K562 (cell line): Measurements from ENCODE around the gene CTDSP1. TPM values are rescaled to one million over a fixed set of nuclear protein-coding genes. Genes with fewer than 3 reads are reported as not detected.

Experiments used
- ATAC-seq: fragments of 200-7000 bp; cut with Tn5 transposase; 3 replicates; pipeline ENCODE4 v1.9.1; 2020; ENCODE audit warnings: moderate library complexity
- BruUV-seq: library from RNA; stranded (reverse); fragments of 400-500 nt; replicated peaks from 2 replicates; lab custom pipeline; 2021; lab: Mats Ljungman, UMichigan
- CTCF ChIA-PET: fragments of 300-600 bp; formaldehyde crosslinking; extraction: SDS; loops from one replicate; lab custom pipeline; 2021; ENCODE audit warnings: low intra/inter-chr PET ratio; lab: Yijun Ruan, JAX
- POLR2A ChIA-PET: fragments of 300-600, 350-650 bp; sonication (Branson Sonifier 250); formaldehyde crosslinking; extraction: SDS; loops from one replicate; lab custom pipeline; 2021; ENCODE audit warnings: antibody characterized with exemption, inconsistent platforms; lab: Yijun Ruan, JAX
- DNase-seq, 4 experiments: peaks; one replicate each; pipeline versions ENCODE4 v3.0.0 to v3.0.0-alpha.2; 2011 to 2018; ENCODE audit warnings: low spot score in 3 of 4, mixed read lengths in 3 of 4; ENCODE audit errors: extremely low read depth in 1 of 4
- FAIRE-seq: peaks from 2 replicates; lab custom pipeline; 2011; peaks lifted over from hg19 to GRCh38; lab: Jason Lieb, UNC
- H2AFZ ChIP-seq: 2 replicates; pipeline ENCODE4 v1.6.0; 2011; ENCODE audit warnings: low read depth, low read length, control low read depth, inconsistent platforms
- H3K27ac ChIP-seq: fragments of 200-600 bp; 3 replicates; pipeline ENCODE4 v1.8.0; 2011; ENCODE audit warnings: low read depth, mild to moderate bottlenecking, control low read depth, inconsistent platforms, low read length, moderate library complexity, mixed read lengths; ENCODE audit errors: extremely low read depth
- H3K27me3 ChIP-seq, 2 experiments: fragments of 300-600 bp in 1 of 2; 2 replicates in 1 of 2; 3 replicates in 1 of 2; pipeline versions ENCODE4 v1.6.0 to v1.8.0; 2011; ENCODE audit warnings: inconsistent platforms in 2 of 2, low read length in 2 of 2, mild to moderate bottlenecking in 1 of 2, mixed read lengths in 1 of 2, moderate library complexity in 1 of 2; ENCODE audit not compliant: control insufficient read depth in 2 of 2, insufficient read depth in 2 of 2
- H3K36me3 ChIP-seq: fragments of 300-600 bp; 3 replicates; pipeline ENCODE4 v1.8.0; 2011; ENCODE audit warnings: mild to moderate bottlenecking, low read length, inconsistent platforms; ENCODE audit not compliant: control insufficient read depth, insufficient read depth
- H3K4me1 ChIP-seq, 2 experiments: fragments of 200-600 bp in 1 of 2; replicated peaks in 1 of 2; 2 replicates in 1 of 2; 3 replicates in 1 of 2; pipeline versions ENCODE4 v1.5.1 to v1.8.0; 2011; ENCODE audit warnings: inconsistent platforms in 2 of 2, low read length in 2 of 2, mild to moderate bottlenecking in 1 of 2, mixed read lengths in 1 of 2, moderate library complexity in 1 of 2; ENCODE audit not compliant: control insufficient read depth in 2 of 2, insufficient read depth in 2 of 2
- H3K4me2 ChIP-seq: 2 replicates; pipeline ENCODE4 v1.6.1; 2011; ENCODE audit warnings: low read length, control low read depth, inconsistent platforms, mixed read lengths; ENCODE audit not compliant: insufficient read depth
- H3K4me3 ChIP-seq: fragments of 200-600 bp; sonication (generic), shearing (Covaris generic); 2 replicates; pipeline ENCODE4 v1.5.1; 2016; ENCODE audit warnings: control low read depth, inconsistent platforms
- H3K79me2 ChIP-seq: fragments of 200-600 bp; 3 replicates; pipeline ENCODE4 v1.8.0; 2011; ENCODE audit warnings: low read length, inconsistent platforms; ENCODE audit not compliant: control insufficient read depth, insufficient read depth
- H3K9ac ChIP-seq, 2 experiments: 2 replicates each; pipeline versions ENCODE4 v1.6.0 to v1.6.1; 2011; ENCODE audit warnings: low read depth in 2 of 2, low read length in 2 of 2, control low read depth in 1 of 2, inconsistent platforms in 1 of 2, mild to moderate bottlenecking in 1 of 2, mixed read lengths in 1 of 2; ENCODE audit not compliant: insufficient read depth in 1 of 2
- H3K9me1 ChIP-seq: one replicate; pipeline ENCODE4 v1.6.0; 2011; ENCODE audit warnings: inconsistent platforms, mild to moderate bottlenecking, low read length, moderate library complexity; ENCODE audit not compliant: control insufficient read depth, insufficient read depth
- H3K9me3 ChIP-seq: replicated peaks from 2 replicates; pipeline ENCODE4 v1.5.1; 2011; ENCODE audit warnings: low read depth, low read length, inconsistent platforms; ENCODE audit not compliant: control insufficient read depth, insufficient read depth
- H4K20me1 ChIP-seq: replicated peaks from 2 replicates; pipeline ENCODE4 v1.6.1; 2011; ENCODE audit warnings: low read length, inconsistent platforms, mixed read lengths; ENCODE audit not compliant: control insufficient read depth, insufficient read depth
- ATF7 ChIP-seq: fragments of 450-650 bp; IDR thresholded peaks from 2 replicates; pipeline ENCODE4 v1.7.1; 2014; ENCODE audit warnings: mild to moderate bottlenecking, moderate library complexity
- BRD4 ChIP-seq: fragments of 200-600 bp; sonication (generic); IDR thresholded peaks from 2 replicates; pipeline ENCODE4 v1.6.1; 2017; ENCODE audit warnings: inconsistent platforms
- CC2D1A ChIP-seq: fragments of 450-650 bp; IDR thresholded peaks from 2 replicates; pipeline ENCODE4 v1.6.1; 2017; ENCODE audit warnings: mild to moderate bottlenecking
- EP300 ChIP-seq: IDR thresholded peaks from 2 replicates; pipeline ENCODE4 v1.6.1; 2012; ENCODE audit warnings: low read length, improper control_type of control experiment
- GABPB2 ChIP-seq: fragments of 250-450 bp; sonication (Bioruptor Pico); conservative IDR thresholded peaks from 2 replicates; pipeline ENCODE4 v1.5.1; 2021; ENCODE audit warnings: mild to moderate bottlenecking
- GTF2A2 ChIP-seq: IDR thresholded peaks from 2 replicates; pipeline ENCODE4 v1.6.1; 2016; ENCODE audit warnings: mild to moderate bottlenecking, missing genetic modification characterization, missing compliant biosample characterization
- MCM7 ChIP-seq, 2 experiments: fragments of 450-650 bp; IDR thresholded peaks; 2 replicates each; pipeline ENCODE4 v1.6.1; 2016 to 2018
- MYC ChIP-seq, 2 experiments: fragments of 250-450 bp in 1 of 2; sonication (Bioruptor Pico) in 1 of 2; IDR thresholded peaks; 2 replicates each; pipeline versions ENCODE4 v1.5.1 to v1.6.1; 2012 to 2021; ENCODE audit warnings: low read depth in 2 of 2, borderline replicate concordance in 1 of 2, improper control_type of control experiment in 1 of 2, low read length in 1 of 2, mild to moderate bottlenecking in 1 of 2, moderate library complexity in 1 of 2
- NR2F6 ChIP-seq: fragments of 450-650 bp; formaldehyde crosslinking; IDR thresholded peaks from 2 replicates; pipeline ENCODE4 v1.4.0; 2020; ENCODE audit warnings: mild to moderate bottlenecking
- RBM14 ChIP-seq: fragments of 200-400 bp; formaldehyde crosslinking; IDR thresholded peaks from 2 replicates; pipeline ENCODE4 v1.6.1; 2018; ENCODE audit warnings: low read depth, mild to moderate bottlenecking, low read length, moderate library complexity, borderline replicate concordance; ENCODE audit not compliant: insufficient read depth
- SMAD3 ChIP-seq: fragments of 450-650 bp; formaldehyde crosslinking; conservative IDR thresholded peaks from 2 replicates; pipeline ENCODE4 v1.4.0; 2020; ENCODE audit warnings: mild to moderate bottlenecking
- SMARCB1 ChIP-seq: IDR thresholded peaks from 2 replicates; pipeline ENCODE4 v1.6.1; 2011; ENCODE audit warnings: improper control_type of control experiment, low read depth; ENCODE audit not compliant: insufficient read length
- ZFP1 ChIP-seq: fragments of 450-650 bp; formaldehyde crosslinking; IDR thresholded peaks from 2 replicates; pipeline ENCODE4 v1.4.0; 2020; ENCODE audit warnings: mild to moderate bottlenecking, mixed read lengths
- ZFX ChIP-seq: sonication (generic); formaldehyde crosslinking; IDR thresholded peaks from 2 replicates; pipeline ENCODE4 v1.8.0; 2022; ENCODE audit warnings: mild to moderate bottlenecking, missing genetic modification reagents, moderate library complexity
- ZNF165 ChIP-seq: fragments of 250-450 bp; sonication (Bioruptor Pico); IDR thresholded peaks from 2 replicates; pipeline ENCODE4 v1.4.0; 2020; ENCODE audit warnings: borderline replicate concordance
- ZNF431 ChIP-seq: sonication (generic); formaldehyde crosslinking; IDR thresholded peaks from 2 replicates; pipeline ENCODE4 v1.8.0; 2022; ENCODE audit warnings: mild to moderate bottlenecking, missing genetic modification reagents
- WGBS: fragments of 100-300 bp; shearing (Covaris generic); methylation state at CpG from one replicate; pipeline ENCODE4 v1.1.6; 2016; ENCODE audit warnings: low coverage, mixed read lengths; ENCODE audit not compliant: insufficient coverage; ENCODE audit errors: missing lambda C conversion rate; 5-methylcytosine and 5-hydroxymethylcytosine counted together
- in situ Hi-C: fragments of 300-500 bp; cut with MboI; formaldehyde crosslinking; loops from 4 replicates; pipeline ENCODE4 v1.15.0; 2018; ENCODE audit warnings: inconsistent platforms, mixed read lengths
- intact Hi-C: fragments of 100-400 bp; cut with micrococcal nuclease; formaldehyde crosslinking; loops from 2 replicates; pipeline ENCODE4 v1.14.2; 2022
- polyA plus RNA-seq, 8 experiments: library from polyadenylated mRNA; depleted of rRNA in 4 of 8; stranded (reverse) in 5 of 8; unstranded in 3 of 8; fragments of >200 nt; fragmentation: Nextera tagmentation in 2 of 8; fragmentation: Illumina TruSeq in 1 of 8; extraction: Ambion mirVana in 2 of 8; extraction: Trizol in 1 of 8; gene quantifications; 2 replicates each; pipeline versions ENCODE4 v1.2.1 to v1.2.3, GENCODE V29; 2011 to 2014; ENCODE audit warnings: inconsistent platforms in 1 of 8, missing spikeins in 1 of 8
- total RNA-seq, 7 experiments: library from RNA; depleted of rRNA in 6 of 7; stranded (reverse); fragments of >200 nt in 6 of 7; fragmentation: Illumina TruSeq in 2 of 7; extraction: Trizol in 2 of 7; gene quantifications; 2 replicates each; pipeline versions ENCODE4 v1.2.1 to v1.2.3, GENCODE V29; 2011 to 2021; ENCODE audit warnings: low replicate concordance in 1 of 7
- TF ChIP-seq, protein P1 (sequence below), 2 experiments: fragments of 200-800 bp in 1 of 2; sonication (Bioruptor generic) in 1 of 2; sonication (generic) in 1 of 2; formaldehyde crosslinking in 1 of 2; IDR thresholded peaks in 1 of 2; conservative IDR thresholded peaks in 1 of 2; 2 replicates each; pipeline versions ENCODE4 v1.5.0 to v1.6.1; 2016 to 2020; ENCODE audit warnings: missing compliant biosample characterization in 1 of 2, missing genetic modification characterization in 1 of 2, missing genetic modification reagents in 1 of 2
- TF ChIP-seq, protein P2 (sequence below): fragments of 450-650 bp; IDR thresholded peaks from 2 replicates; pipeline ENCODE4 v1.6.1; 2017; ENCODE audit warnings: antibody characterized with exemption, mild to moderate bottlenecking

The CTDSP1 gene
- total and polyA plus RNA-seq, 9 of the 15 experiments (the other 6 are each of a cell fraction or from before 2014, with no cell fraction given), result 2.4 to 74.8 (median 45.8) TPM

DNA sequence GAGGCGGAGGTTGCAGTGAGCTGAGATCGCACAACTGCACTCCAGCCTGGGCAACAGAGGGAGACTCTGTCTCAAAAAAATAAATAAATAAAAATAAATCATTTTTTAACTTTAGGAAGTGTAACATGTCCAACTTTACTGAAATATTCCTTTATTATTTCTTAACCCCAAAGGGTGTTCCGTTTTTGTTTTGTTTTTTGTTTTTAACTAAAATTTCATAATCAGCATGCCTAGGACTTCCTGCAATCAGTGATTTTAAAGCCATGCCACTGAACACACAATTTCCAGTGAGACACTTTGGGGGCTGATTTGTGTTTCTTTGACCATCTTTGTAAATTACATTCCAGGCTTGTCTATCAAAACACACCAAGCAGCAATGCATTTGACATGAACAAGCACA lies 35.9 kb upstream of the CTDSP1 start (continued):
- no peak for TF ChIP-seq MYC (IDR thresholded peaks at IDR 0.05; ENCODE audit: low read depth, low read length)
- TF ChIP-seq MYC (CRISPR knock-in tag; IDR thresholded peaks at IDR 0.05; ENCODE audit: borderline replicate concordance, low read depth), result no peak
- no peak for TF ChIP-seq NR2F6 (CRISPR knock-in tag)
- no peak for TF ChIP-seq SMAD3 (CRISPR knock-in tag)
- TF ChIP-seq ZNF431 (CRISPR knock-in tag), result no peak
- TF ChIP-seq, protein P1, sequence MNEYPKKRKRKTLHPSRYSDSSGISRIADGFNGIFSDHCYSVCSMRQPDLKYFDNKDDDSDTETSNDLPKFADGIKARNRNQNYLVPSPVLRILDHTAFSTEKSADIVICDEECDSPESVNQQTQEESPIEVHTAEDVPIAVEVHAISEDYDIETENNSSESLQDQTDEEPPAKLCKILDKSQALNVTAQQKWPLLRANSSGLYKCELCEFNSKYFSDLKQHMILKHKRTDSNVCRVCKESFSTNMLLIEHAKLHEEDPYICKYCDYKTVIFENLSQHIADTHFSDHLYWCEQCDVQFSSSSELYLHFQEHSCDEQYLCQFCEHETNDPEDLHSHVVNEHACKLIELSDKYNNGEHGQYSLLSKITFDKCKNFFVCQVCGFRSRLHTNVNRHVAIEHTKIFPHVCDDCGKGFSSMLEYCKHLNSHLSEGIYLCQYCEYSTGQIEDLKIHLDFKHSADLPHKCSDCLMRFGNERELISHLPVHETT (CRISPR knock-in tag; conservative IDR thresholded peaks at IDR 0.05 in 1 of 2, IDR thresholded peaks at IDR 0.05 in 1 of 2), result no peak

DNA sequence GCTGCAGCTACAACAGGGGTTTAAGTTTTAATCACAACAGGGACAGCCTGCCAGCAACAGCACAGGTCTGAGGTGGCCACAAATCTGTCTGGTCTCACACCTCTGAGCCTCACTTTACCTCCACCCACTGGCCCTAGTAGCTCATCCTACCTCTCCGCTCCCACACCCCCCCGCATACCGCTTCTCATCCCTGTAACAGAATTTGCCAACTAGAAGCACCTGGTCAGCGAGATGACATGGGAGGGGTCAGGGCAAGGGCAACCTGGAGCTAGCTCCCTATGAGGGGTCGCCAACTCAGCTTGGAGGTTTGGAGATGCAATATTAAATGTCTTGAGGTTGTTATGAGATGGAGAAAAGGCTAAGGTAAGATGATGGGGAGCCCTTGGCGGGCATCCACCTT lies 35.5 kb upstream of the CTDSP1 start:
- ChIA-PET CTCF (no interaction called here), POLR2A (no interaction called here)
- no peak overlapping the region for H2AFZ ChIP-seq
- peaks cover 6% of the 10 kb centered on the region; the same call in 2 of the 3 replicates for H3K79me2 ChIP-seq
- in situ Hi-C loops, result no loop called here
- no peak overlapping the region for H3K9ac ChIP-seq
- intact Hi-C loops, result no loop called here
- 80% methylated on average over 5 of the region's 6 CpGs for whole genome bisulfite sequencing
- no TSS peak for BruUV-seq
- H3K4me3 ChIP-seq, result no peak overlapping the region
- no peak overlapping the region for H3K4me2 ChIP-seq
- H3K27me3 ChIP-seq, result no peaks in the 10 kb centered on the region
- no peaks in the 10 kb centered on the region for H3K36me3 ChIP-seq
- no peaks in the 10 kb centered on the region for H3K9me1 ChIP-seq
- H3K4me1 ChIP-seq, result peaks cover 20 to 49% of the 10 kb centered on the region in 2 experiments; a peak in 4 of 5 replicates
- H4K20me1 ChIP-seq, result no peaks in the 10 kb centered on the region
- H3K9me3 ChIP-seq, result no peaks in the 10 kb centered on the region
- H3K27ac ChIP-seq, result no peak overlapping the region
- DNase-seq, result no peak
- no peak for ATAC-seq
- FAIRE-seq, result no peak
- no peak for TF ChIP-seq ZNF165 (CRISPR knock-in tag)
- no peak for TF ChIP-seq CC2D1A
- TF ChIP-seq RBM14, result no peak
- TF ChIP-seq MCM7 (IDR thresholded peaks at IDR 0.05), result no peak
- no peak for TF ChIP-seq GTF2A2 (tag)
- TF ChIP-seq EP300, result no peak
- TF ChIP-seq BRD4, result no peak
- no peak for TF ChIP-seq ATF7
- no peak for TF ChIP-seq GABPB2 (CRISPR knock-in tag)
- TF ChIP-seq, protein P2, sequence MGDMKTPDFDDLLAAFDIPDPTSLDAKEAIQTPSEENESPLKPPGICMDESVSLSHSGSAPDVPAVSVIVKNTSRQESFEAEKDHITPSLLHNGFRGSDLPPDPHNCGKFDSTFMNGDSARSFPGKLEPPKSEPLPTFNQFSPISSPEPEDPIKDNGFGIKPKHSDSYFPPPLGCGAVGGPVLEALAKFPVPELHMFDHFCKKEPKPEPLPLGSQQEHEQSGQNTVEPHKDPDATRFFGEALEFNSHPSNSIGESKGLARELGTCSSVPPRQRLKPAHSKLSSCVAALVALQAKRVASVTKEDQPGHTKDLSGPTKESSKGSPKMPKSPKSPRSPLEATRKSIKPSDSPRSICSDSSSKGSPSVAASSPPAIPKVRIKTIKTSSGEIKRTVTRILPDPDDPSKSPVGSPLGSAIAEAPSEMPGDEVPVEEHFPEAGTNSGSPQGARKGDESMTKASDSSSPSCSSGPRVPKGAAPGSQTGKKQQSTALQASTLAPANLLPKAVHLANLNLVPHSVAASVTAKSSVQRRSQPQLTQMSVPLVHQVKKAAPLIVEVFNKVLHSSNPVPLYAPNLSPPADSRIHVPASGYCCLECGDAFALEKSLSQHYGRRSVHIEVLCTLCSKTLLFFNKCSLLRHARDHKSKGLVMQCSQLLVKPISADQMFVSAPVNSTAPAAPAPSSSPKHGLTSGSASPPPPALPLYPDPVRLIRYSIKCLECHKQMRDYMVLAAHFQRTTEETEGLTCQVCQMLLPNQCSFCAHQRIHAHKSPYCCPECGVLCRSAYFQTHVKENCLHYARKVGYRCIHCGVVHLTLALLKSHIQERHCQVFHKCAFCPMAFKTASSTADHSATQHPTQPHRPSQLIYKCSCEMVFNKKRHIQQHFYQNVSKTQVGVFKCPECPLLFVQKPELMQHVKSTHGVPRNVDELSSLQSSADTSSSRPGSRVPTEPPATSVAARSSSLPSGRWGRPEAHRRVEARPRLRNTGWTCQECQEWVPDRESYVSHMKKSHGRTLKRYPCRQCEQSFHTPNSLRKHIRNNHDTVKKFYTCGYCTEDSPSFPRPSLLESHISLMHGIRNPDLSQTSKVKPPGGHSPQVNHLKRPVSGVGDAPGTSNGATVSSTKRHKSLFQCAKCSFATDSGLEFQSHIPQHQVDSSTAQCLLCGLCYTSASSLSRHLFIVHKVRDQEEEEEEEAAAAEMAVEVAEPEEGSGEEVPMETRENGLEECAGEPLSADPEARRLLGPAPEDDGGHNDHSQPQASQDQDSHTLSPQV, result no peak
- no peak for TF ChIP-seq ZFX (CRISPR knock-in tag)
- TF ChIP-seq ZFP1 (CRISPR knock-in tag), result no peak
- TF ChIP-seq SMARCB1, result no peak
